ENCODE measurements around the gene GPRC5C.

The GPRC5C gene

GRCh38 chr17:74449773-74450172 lies 17.9 kb downstream of the GPRC5C start:
- no peak for DNase-seq (ENCODE audit: low read depth)
- H3K4me3 ChIP-seq (ENCODE audit: low read depth, low read length), result no peak overlapping the region
- TF ChIP-seq MAX (IDR thresholded peaks at IDR 0.05; ENCODE audit: low read depth, low read length), result no peak
- no peak for TF ChIP-seq POLR2A (IDR thresholded peaks at IDR 0.05; ENCODE audit: extremely low read depth, insufficient read length)

- no peak overlapping the region for H3K4me3 ChIP-seq (ENCODE audit: low read depth, low read length)
- DNase-seq (ENCODE audit: low read depth), result no peak
- TF ChIP-seq CTCF (IDR thresholded peaks at IDR 0.05; ENCODE audit: low read depth, low read length), result no peak
- TF ChIP-seq MAX (IDR thresholded peaks at IDR 0.05; ENCODE audit: low read depth, low read length), result no peak
- no peak for TF ChIP-seq MYC (IDR thresholded peaks at IDR 0.05; ENCODE audit: low read depth, low read length)
- no peak for TF ChIP-seq POLR2A (IDR thresholded peaks at IDR 0.05; ENCODE audit: extremely low read depth, insufficient read length)
These were observed 18.3 kb downstream of the GPRC5C start for GRCh38 chr17:74450231-74450630.

GRCh38 chr17:74450925-74451403 lies 19.1 kb downstream of the GPRC5C start:
- no peak for DNase-seq (ENCODE audit: low read depth)
- TF ChIP-seq POLR2A (IDR thresholded peaks at IDR 0.05; ENCODE audit: extremely low read depth, insufficient read length) (no peak), CTCF (IDR thresholded peaks at IDR 0.05; ENCODE audit: low read depth, low read length) (no peak), MYC (IDR thresholded peaks at IDR 0.05; ENCODE audit: low read depth, low read length) (no peak)
- H3K4me3 ChIP-seq (ENCODE audit: low read depth, low read length), result no peak overlapping the region

GRCh38 chr17:74451557-74451956 lies 19.7 kb downstream of the GPRC5C start:
- TF ChIP-seq POLR2A (IDR thresholded peaks at IDR 0.05; ENCODE audit: extremely low read depth, insufficient read length), result no peak
- TF ChIP-seq MAX (IDR thresholded peaks at IDR 0.05; ENCODE audit: low read depth, low read length), result no peak
- DNase-seq (ENCODE audit: low read depth), result no peak
- no peak overlapping the region for H3K4me3 ChIP-seq (ENCODE audit: low read depth, low read length)

GRCh38 chr17:74452033-74452840 lies 20.3 kb downstream of the GPRC5C start:
- TF ChIP-seq POLR2A (IDR thresholded peaks at IDR 0.05; ENCODE audit: extremely low read depth, insufficient read length) (no peak), MYC (IDR thresholded peaks at IDR 0.05; ENCODE audit: low read depth, low read length) (no peak), MAX (IDR thresholded peaks at IDR 0.05; ENCODE audit: low read depth, low read length) (no peak), CTCF (IDR thresholded peaks at IDR 0.05; ENCODE audit: low read depth, low read length) (no peak)
- no peak overlapping the region for H3K4me3 ChIP-seq (ENCODE audit: low read depth, low read length)
- peak; percentile 38 for DNase-seq (ENCODE audit: low read depth)

- DNase-seq (ENCODE audit: low read depth), result no peak
These were observed 21.2 kb downstream of the GPRC5C start for GRCh38 chr17:74452841-74453661.

More at GRCh38 chr17:74452841-74453661, 21.2 kb downstream of the GPRC5C start:
- TF ChIP-seq POLR2A (IDR thresholded peaks at IDR 0.05; ENCODE audit: extremely low read depth, insufficient read length) (no peak), MAX (IDR thresholded peaks at IDR 0.05; ENCODE audit: low read depth, low read length) (no peak), CTCF (IDR thresholded peaks at IDR 0.05; ENCODE audit: low read depth, low read length) (no peak), MYC (IDR thresholded peaks at IDR 0.05; ENCODE audit: low read depth, low read length) (no peak)
- no peak overlapping the region for H3K4me3 ChIP-seq (ENCODE audit: low read depth, low read length)

Measured in NB4 (cell line).